ENCODE measurements around the gene PTPRU.

The PTPRU gene

DNA sequence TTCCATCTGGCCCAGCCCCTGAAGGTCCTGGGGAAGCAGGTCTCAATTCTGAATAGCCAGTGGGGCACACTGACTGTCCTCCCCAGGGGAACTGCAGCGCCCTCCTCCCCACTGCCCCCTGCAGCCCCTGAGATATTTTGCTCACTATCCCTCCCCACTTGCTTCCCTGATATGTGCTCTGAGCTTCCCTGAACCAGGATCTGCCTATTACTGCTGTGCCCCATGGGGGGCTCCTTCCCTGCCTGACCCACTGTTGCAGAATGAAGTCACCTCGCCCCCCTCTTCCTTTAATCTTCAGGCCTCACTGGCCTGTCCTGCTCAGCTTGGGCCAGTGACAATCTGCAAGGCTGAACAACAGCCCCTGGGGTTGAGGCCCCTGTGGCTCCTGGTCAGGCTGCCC, 89.8 kb downstream of the PTPRU start:
- no peak for DNase-seq (ENCODE audit: insufficient read length, low spot score)
- FAIRE-seq: no peak

GRCh38 chr1:29327223-29327935, 91.1 kb downstream of the PTPRU start:
- FAIRE-seq (no peak), DNase-seq (ENCODE audit: insufficient read length, low spot score) (no peak)

- FAIRE-seq: no peak
Measured at GRCh38 chr1:29329022-29329775, 92.9 kb downstream of the PTPRU start.

GRCh38 chr1:29330089-29330488, 93.8 kb downstream of the PTPRU start:
- no peak for DNase-seq (ENCODE audit: insufficient read length, low spot score)
- FAIRE-seq: no peak

More at GRCh38 chr1:29329022-29329775, 92.9 kb downstream of the PTPRU start:
- DNase-seq (ENCODE audit: insufficient read length, low spot score): no peak

- FAIRE-seq (no peak), DNase-seq (ENCODE audit: insufficient read length, low spot score) (no peak)
Measured at GRCh38 chr1:29330856-29331255, 94.5 kb downstream of the PTPRU start.

DNA sequence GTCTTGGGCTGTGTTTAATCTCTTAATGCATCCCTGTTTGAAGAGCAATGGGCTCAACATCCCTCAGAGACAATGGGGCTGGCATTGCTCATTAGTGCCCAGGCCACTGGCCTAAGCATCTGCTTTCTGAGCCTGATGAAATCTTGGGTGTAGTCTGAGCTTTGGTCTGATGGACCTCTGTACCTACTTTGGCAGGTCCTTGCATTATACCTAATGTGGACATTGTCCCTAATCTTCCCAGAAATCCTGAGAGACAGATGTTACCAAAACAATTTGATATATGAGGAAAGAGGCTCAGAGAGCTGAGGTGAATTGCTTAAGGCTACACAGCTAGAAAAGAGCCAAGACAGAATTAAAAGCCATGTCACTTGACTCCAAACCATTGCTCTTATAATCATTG, 95.0 kb downstream of the PTPRU start:
- FAIRE-seq: no peak
- no peak for DNase-seq (ENCODE audit: insufficient read length, low spot score)

DNA sequence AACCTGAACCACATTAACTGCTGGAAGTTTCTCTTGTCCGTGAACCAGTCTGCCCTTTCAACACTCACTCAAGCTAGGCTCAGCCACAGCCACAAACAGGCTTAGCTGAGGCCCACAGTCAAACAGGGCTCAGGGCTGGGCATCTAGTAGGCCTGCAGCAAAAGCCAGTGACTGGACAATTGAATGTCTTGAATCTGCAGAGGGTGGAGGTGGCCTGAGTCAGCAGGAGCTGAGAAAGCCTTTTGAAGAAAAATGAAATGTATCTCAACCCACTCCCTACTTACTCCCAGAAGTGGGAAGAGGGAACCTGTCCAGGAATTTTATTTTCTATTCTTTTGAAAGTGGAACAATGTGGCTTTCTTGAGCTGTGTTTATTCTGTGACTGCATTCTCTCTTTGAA, 95.4 kb downstream of the PTPRU start:
- FAIRE-seq (no peak), DNase-seq (ENCODE audit: insufficient read length, low spot score) (no peak)

GRCh38 chr1:29332204-29332603, 95.9 kb downstream of the PTPRU start:
- DNase-seq (ENCODE audit: insufficient read length, low spot score) (no peak), FAIRE-seq (no peak)

- FAIRE-seq (no peak), DNase-seq (ENCODE audit: insufficient read length, low spot score) (no peak)
Measured at GRCh38 chr1:29333008-29333407, 96.7 kb downstream of the PTPRU start.

- DNase-seq (ENCODE audit: insufficient read length, low spot score): no peak
- FAIRE-seq: no peak
Measured at GRCh38 chr1:29335573-29335972, 99.3 kb downstream of the PTPRU start.

- no peak for FAIRE-seq
- no peak for DNase-seq (ENCODE audit: insufficient read length, low spot score)
Measured at GRCh38 chr1:29338908-29339575, 102.7 kb downstream of the PTPRU start.

GRCh38 chr1:29341936-29342335, 105.6 kb downstream of the PTPRU start:
- no peak for FAIRE-seq

GRCh38 chr1:29342351-29342750, 106.0 kb downstream of the PTPRU start:
- no peak for DNase-seq (ENCODE audit: insufficient read length, low spot score)
- no peak for FAIRE-seq

More at GRCh38 chr1:29341936-29342335, 105.6 kb downstream of the PTPRU start:
- DNase-seq (ENCODE audit: insufficient read length, low spot score): no peak

DNA sequence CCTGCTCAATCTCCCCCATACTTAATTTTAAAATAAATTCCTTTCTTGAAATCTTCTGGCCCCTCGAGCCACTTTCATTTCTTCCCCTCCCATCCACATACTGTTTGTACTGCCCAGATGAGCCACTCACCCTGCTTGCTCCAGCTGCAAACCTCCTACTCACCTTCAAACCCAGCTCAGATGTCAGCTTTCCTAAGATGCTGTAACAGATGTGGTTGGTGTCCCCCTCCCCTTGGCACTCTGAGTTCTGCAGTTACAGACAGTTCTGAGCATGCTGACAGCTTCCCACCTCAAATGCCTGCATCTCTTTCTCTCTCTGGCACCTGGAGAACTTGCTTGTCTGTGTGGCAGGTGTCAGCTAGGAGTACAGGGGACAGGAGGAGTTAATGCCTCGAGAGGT, 106.7 kb downstream of the PTPRU start:
- FAIRE-seq (no peak), DNase-seq (ENCODE audit: insufficient read length, low spot score) (no peak)

DNA sequence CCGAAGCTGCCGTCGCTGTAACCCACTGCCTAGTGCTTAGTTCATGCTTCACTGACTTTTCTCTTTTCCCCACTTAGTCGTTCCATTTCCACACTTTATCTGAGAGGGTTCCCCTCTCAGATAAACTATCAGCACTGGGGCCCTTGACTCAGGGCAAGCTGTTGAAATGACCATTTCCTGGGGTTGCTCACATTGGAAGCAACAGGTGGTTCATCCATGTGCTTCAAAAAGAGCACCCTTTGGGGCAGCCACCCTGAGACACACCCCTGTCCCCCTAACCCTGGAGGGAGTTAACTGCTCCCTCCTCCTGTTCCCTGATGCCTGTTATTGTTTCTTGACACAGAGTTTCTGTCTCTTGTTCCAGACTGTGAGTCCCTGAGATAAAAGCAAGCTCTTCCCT, 107.2 kb downstream of the PTPRU start:
- DNase-seq (ENCODE audit: insufficient read length, low spot score): no peak
- FAIRE-seq: no peak

DNA sequence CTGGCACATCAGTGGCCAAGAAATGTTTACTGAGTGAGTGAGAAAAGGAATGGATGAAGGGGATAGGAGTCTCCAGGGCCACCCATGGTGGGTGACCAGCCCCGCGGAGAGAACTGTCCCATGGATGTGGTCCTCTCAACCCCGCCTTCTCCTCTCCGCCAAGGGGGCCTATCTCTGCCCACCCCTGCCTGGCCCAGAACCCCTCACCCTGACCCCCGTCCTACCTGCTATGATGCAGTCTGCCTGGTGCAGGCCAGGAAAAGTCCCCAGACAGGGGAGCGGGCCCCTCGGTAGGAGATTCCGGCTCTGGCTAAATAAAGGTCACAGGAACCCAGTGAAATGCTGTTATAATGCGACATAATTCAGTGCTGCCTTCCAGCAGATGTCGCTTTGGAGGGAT, 107.6 kb downstream of the PTPRU start:
- no peak for FAIRE-seq
- DNase-seq (ENCODE audit: insufficient read length, low spot score): no peak

DNA sequence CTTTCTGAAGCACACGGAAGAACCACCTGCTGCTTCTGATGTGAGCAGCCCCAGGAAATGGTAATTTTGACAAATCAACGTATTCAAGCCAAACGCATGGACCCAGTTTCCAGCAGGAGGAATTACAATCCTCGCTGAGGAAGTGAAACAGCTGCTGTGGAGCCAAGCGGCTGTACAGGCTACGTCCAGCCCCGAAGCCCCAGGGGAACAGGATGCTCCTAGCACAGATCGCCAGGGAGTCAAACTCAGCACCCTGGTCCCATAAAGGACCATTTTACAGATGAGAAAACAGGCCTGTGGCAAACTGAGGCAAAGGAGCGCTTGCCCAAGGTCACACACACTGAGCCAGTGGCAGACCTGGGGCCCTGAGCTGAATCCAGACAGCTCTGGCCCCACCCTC, 108.0 kb downstream of the PTPRU start:
- no peak for FAIRE-seq

GRCh38 chr1:29346576-29346975, 110.3 kb downstream of the PTPRU start:
- no peak for FAIRE-seq

More for the DNA sequence above, 108.0 kb downstream of the PTPRU start:
- DNase-seq (ENCODE audit: insufficient read length, low spot score): no peak

GRCh38 chr1:29349871-29350491, 113.7 kb downstream of the PTPRU start:
- no peak for DNase-seq (ENCODE audit: insufficient read length, low spot score)
- no peak for FAIRE-seq

More at GRCh38 chr1:29346576-29346975, 110.3 kb downstream of the PTPRU start:
- DNase-seq (ENCODE audit: insufficient read length, low spot score): no peak

GRCh38 chr1:29352719-29353420, 116.5 kb downstream of the PTPRU start:
- no peak for FAIRE-seq
- DNase-seq (ENCODE audit: insufficient read length, low spot score): no peak

Measured in GM19239 (cell line).